ENCODE measurements around the gene EIF2AK2.

DNA sequence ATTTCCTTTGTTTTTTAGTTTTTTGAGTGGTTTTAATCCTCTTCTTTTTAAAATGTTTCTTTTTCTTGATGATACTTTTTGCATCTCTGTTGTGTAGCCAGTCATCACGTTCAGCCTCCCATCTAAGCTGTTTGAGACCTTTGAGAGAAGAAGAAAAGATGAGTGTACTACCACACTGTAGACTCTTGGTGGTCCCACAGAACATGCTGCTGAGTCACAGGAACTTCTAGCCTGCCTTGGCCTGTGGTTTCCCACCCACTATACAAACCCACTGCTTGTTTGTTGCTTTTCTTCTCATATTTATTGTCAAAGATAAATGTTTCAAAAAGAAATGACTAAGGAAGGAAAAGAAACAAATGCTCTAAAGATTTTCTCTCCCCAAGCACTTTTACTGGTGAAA, 45.0 kb upstream of the EIF2AK2 start:
- TF ChIP-seq TCF4 (CRISPR knock-in tag; IDR thresholded peaks at IDR 0.05; ENCODE audit: borderline replicate concordance) (no peak), GLIS3 (CRISPR knock-in tag; IDR thresholded peaks at IDR 0.05) (no peak), RARB (CRISPR knock-in tag; IDR thresholded peaks at IDR 0.05) (no peak)
- TF ChIP-seq, protein P1, sequence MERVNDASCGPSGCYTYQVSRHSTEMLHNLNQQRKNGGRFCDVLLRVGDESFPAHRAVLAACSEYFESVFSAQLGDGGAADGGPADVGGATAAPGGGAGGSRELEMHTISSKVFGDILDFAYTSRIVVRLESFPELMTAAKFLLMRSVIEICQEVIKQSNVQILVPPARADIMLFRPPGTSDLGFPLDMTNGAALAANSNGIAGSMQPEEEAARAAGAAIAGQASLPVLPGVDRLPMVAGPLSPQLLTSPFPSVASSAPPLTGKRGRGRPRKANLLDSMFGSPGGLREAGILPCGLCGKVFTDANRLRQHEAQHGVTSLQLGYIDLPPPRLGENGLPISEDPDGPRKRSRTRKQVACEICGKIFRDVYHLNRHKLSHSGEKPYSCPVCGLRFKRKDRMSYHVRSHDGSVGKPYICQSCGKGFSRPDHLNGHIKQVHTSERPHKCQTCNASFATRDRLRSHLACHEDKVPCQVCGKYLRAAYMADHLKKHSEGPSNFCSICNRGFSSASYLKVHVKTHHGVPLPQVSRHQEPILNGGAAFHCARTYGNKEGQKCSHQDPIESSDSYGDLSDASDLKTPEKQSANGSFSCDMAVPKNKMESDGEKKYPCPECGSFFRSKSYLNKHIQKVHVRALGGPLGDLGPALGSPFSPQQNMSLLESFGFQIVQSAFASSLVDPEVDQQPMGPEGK (CRISPR knock-in tag; IDR thresholded peaks at IDR 0.05; ENCODE audit: borderline replicate concordance): no peak
- TF ChIP-seq, protein P2, sequence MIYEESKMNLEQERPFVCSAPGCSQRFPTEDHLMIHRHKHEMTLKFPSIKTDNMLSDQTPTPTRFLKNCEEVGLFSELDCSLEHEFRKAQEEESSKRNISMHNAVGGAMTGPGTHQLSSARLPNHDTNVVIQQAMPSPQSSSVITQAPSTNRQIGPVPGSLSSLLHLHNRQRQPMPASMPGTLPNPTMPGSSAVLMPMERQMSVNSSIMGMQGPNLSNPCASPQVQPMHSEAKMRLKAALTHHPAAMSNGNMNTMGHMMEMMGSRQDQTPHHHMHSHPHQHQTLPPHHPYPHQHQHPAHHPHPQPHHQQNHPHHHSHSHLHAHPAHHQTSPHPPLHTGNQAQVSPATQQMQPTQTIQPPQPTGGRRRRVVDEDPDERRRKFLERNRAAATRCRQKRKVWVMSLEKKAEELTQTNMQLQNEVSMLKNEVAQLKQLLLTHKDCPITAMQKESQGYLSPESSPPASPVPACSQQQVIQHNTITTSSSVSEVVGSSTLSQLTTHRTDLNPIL (CRISPR knock-in tag; IDR thresholded peaks at IDR 0.05; ENCODE audit: low read depth): no peak
